NCI-H128 (cell line): ENCODE data around the gene RPUSD2.
"Not testable (repeated sequence)": the region's sequence is repeated elsewhere in the genome, so short reads cannot be mapped to it uniquely, and the experiment has no call there.

Experiments used
- DNase-seq: peaks from one replicate; lab custom pipeline; 2025; ENCODE audit not compliant: unreplicated experiment; lab: John Stamatoyannopoulos, UW

The RPUSD2 gene

GRCh38 chr15:40565333-40566238, 3.5 kb upstream of the RPUSD2 start:
- no peak for DNase-seq

- DNase-seq, result no peak
Observed at GRCh38 chr15:40567111-40567510, 2.0 kb upstream of the RPUSD2 start.

- no peak for DNase-seq
Observed at GRCh38 chr15:40575113-40575512, 6.0 kb downstream of the RPUSD2 start.

GRCh38 chr15:40576914-40577313, 7.8 kb downstream of the RPUSD2 start:
- DNase-seq, result not testable (repeated sequence)

- DNase-seq, result no peak
Observed at GRCh38 chr15:40578892-40579291, 9.8 kb downstream of the RPUSD2 start.

- not testable (repeated sequence) for DNase-seq
Observed at GRCh38 chr15:40581796-40582195, 12.7 kb downstream of the RPUSD2 start.

- DNase-seq, result no peak
Observed at GRCh38 chr15:40582726-40583246, 13.7 kb downstream of the RPUSD2 start.

GRCh38 chr15:40584191-40584590, 15.1 kb downstream of the RPUSD2 start:
- DNase-seq, result no peak

- DNase-seq, result no peak
Observed at GRCh38 chr15:40590667-40591050, 21.6 kb downstream of the RPUSD2 start.

- DNase-seq, result no peak
Observed at GRCh38 chr15:40591389-40591788, 22.3 kb downstream of the RPUSD2 start.

- no peak for DNase-seq
Observed at GRCh38 chr15:40593165-40593564, 24.1 kb downstream of the RPUSD2 start.

- peak; percentile 89 for DNase-seq
Observed at GRCh38 chr15:40593588-40594428, 24.7 kb downstream of the RPUSD2 start, which contains the start of gene KNL1. Gene KNL1 (plus strand): TSS chr15:40594249. CDS start chr15:40602932, 8,683 bp downstream.

- DNase-seq, result no peak
Observed at GRCh38 chr15:40594429-40594836, 25.3 kb downstream of the RPUSD2 start.

- DNase-seq, result no peak
Observed at GRCh38 chr15:40595219-40595618, 26.1 kb downstream of the RPUSD2 start.

- DNase-seq, result no peak
Observed at GRCh38 chr15:40595773-40596172, 26.7 kb downstream of the RPUSD2 start.

- no peak for DNase-seq
Observed at GRCh38 chr15:40597024-40597423, 27.9 kb downstream of the RPUSD2 start.

GRCh38 chr15:40598126-40598525, 29.0 kb downstream of the RPUSD2 start:
- DNase-seq, result no peak

- DNase-seq, result no peak
Observed at GRCh38 chr15:40598672-40599071, 29.6 kb downstream of the RPUSD2 start.

GRCh38 chr15:40600956-40601355, 31.9 kb downstream of the RPUSD2 start:
- no peak for DNase-seq

- DNase-seq, result no peak
Observed at GRCh38 chr15:40603935-40604334, 34.8 kb downstream of the RPUSD2 start.

- DNase-seq, result no peak
Observed at GRCh38 chr15:40613080-40613479, 44.0 kb downstream of the RPUSD2 start.

- no peak for DNase-seq
Observed at GRCh38 chr15:40618023-40618422, 48.9 kb downstream of the RPUSD2 start.
